Ecto neural progenitor cell (in vitro differentiated cells): ENCODE data around the gene G6PD.
A peak's percentile ranks its signal among the peaks of the same experiment; 100 is the strongest.

Experiments
- DNase-seq: peaks from one replicate; pipeline ENCODE4 v3.0.0-alpha.2; 2018; ENCODE audit warnings: low spot score

Gene G6PD

GRCh38 chrX:154487518-154488290 is 58.9 kb downstream of the G6PD start:
- peak; percentile 36 for DNase-seq

GRCh38 chrX:154486396-154487207 is 60.0 kb downstream of the G6PD start, which contains the start of gene UBL4A:
Gene UBL4A (minus strand): TSS chrX:154486615. CDS start chrX:154486584, 31 bp downstream.
- peak; percentile 59 for DNase-seq

GRCh38 chrX:154486052-154486395 is 60.6 kb downstream of the G6PD start:
- peak; percentile 54 for DNase-seq

- no peak for DNase-seq
Measured at GRCh38 chrX:154485150-154486051, 61.2 kb downstream of the G6PD start.

- DNase-seq: peak; percentile 35
Measured at GRCh38 chrX:154484255-154485149, 62.1 kb downstream of the G6PD start.

- DNase-seq: no peak
Measured at GRCh38 chrX:154483325-154483724, 63.3 kb downstream of the G6PD start.

GRCh38 chrX:154482786-154483185 is 63.9 kb downstream of the G6PD start:
- no peak for DNase-seq

GRCh38 chrX:154481911-154482601 is 64.6 kb downstream of the G6PD start:
- no peak for DNase-seq
